ENCODE results near the gene PSMG4. TPM values are rescaled to one million over a fixed set of nuclear protein-coding genes. Genes with fewer than 3 reads are reported as not detected.

PSMG4 gene
- total and polyA plus RNA-seq, 2 of the 8 experiments (the other 6 are each of a cell fraction or from before 2014, with no cell fraction given): 40.6 to 113 TPM

DNA sequence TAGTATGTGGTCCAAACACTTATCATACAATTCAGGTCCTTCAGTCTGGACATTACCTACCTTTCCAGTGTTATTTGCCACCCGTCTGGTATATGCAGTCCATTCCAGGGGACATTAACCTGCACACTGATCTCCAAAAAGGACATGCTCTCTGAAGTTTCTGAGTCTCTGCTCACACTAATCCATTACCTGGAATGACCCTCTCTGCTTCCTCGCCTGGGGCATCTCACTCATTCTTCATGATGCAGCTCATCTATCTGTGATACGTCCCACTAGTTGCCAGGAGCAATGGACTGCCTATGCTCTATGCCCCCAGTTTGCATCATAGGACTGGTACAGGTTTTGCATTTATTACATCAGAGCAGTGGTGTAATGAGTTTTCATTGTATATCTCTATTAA is 25.4 kb upstream of the PSMG4 start:
- Histone ChIP-seq H3K27ac (ENCODE audit: low read depth, low read length) (no peak overlapping the region), H2BK12ac (ENCODE audit: low read depth, low read length) (no peak overlapping the region), H2AK5ac (ENCODE audit: low read depth, low read length) (no peak overlapping the region), H3K4ac (replicated peaks; ENCODE audit: insufficient read length, low read depth, low read length) (no peak overlapping the region), H2BK20ac (ENCODE audit: low read length) (no peak overlapping the region), H4K20me1 (replicated peaks in 1 of 2; ENCODE audit: control insufficient read depth in 1 of 2, insufficient read depth in 2 of 2, low read length in 2 of 2) (no peaks in the 10 kb centered on the region), H4K91ac (replicated peaks; ENCODE audit: insufficient read length, low read length) (no peak overlapping the region), H2BK15ac (ENCODE audit: low read length) (peak overlapping the region; percentile 13; the same call in 1 of the 2 replicates), H3K79me1 (ENCODE audit: low read depth, low read length) (no peaks in the 10 kb centered on the region; the same call in 1 of the 2 replicates), H2BK5ac (ENCODE audit: low read depth, low read length) (no peak overlapping the region), H3K14ac (ENCODE audit: insufficient read length) (no peak overlapping the region), H3K23ac (ENCODE audit: insufficient read length) (no peak overlapping the region), H3K56ac (replicated peaks; ENCODE audit: insufficient read length, low read depth, low read length) (no peak overlapping the region), H3K23me2 (ENCODE audit: low read depth, low read length) (peaks cover 24% of the 10 kb centered on the region), H3K36me3 (ENCODE audit: control insufficient read depth in 2 of 4, insufficient read depth in 4 of 4, low read length in 3 of 4) (no peaks in the 10 kb centered on the region), H3K4me1 (replicated peaks in 1 of 4; ENCODE audit: control insufficient read depth in 3 of 4, insufficient read depth in 4 of 4, low read length in 3 of 4) (peaks cover 5 to 17% (median 11%) of the 10 kb centered on the region in 4 experiments), H3K9ac (replicated peaks in 1 of 4; ENCODE audit: extremely low read depth in 1 of 4, low read depth in 3 of 4, low read length in 3 of 4) (no peak overlapping the region), H4K8ac (ENCODE audit: extremely low read depth, insufficient read depth, low read length) (no peak overlapping the region), H3K4me2 (ENCODE audit: insufficient read depth in 1 of 2, low read depth in 2 of 2, low read length in 2 of 2) (no peak overlapping the region; a peak in 2 of 4 replicates), H3K79me2 (ENCODE audit: control insufficient read depth in 1 of 2, insufficient read depth in 2 of 2, low read length in 2 of 2) (no peaks in the 10 kb centered on the region), H3K18ac (ENCODE audit: extremely low read depth, low read length) (no peak overlapping the region), H3K9me3 (ENCODE audit: insufficient read depth in 2 of 2, low read depth in 1 of 2, low read length in 1 of 2) (no peaks in the 10 kb centered on the region), H4K5ac (ENCODE audit: insufficient read length, low read depth, low read length) (no peak overlapping the region), H3K27me3 (replicated peaks in 1 of 4; ENCODE audit: control insufficient read depth in 3 of 4, extremely low read depth in 1 of 4, insufficient read depth in 3 of 4, low read length in 3 of 4) (peaks cover 0 to 23% (median 19%) of the 10 kb centered on the region in 4 experiments; a peak in 6 of 7 replicates), H2BK120ac (replicated peaks; ENCODE audit: low read depth, low read length) (no peak overlapping the region), H3K4me3 (ENCODE audit: extremely low read depth in 1 of 4, insufficient read depth in 2 of 4, low read depth in 3 of 4, low read length in 4 of 4) (no peak overlapping the region), H2AFZ (ENCODE audit: low read length) (no peak overlapping the region)
- DNase-seq (ENCODE audit: low read depth in 1 of 2, low spot score in 2 of 2) (no peak), FAIRE-seq (no peak)
- ChIA-PET POLR2A (ENCODE audit: partially characterized antibody) (interaction anchor here (0.6 to 1.5 kb wide), 3 partner anchors 9 to 335 kb away, joined by 3 to 4 read pairs (median 3); no protein-coding TSS in a partner anchor), CTCF (ENCODE audit: partially characterized antibody) (interaction anchor here (0.7 to 17.3 kb wide), 2 partner anchors 11 to 18 kb away, joined by 3 to 263 read pairs; no protein-coding TSS in a partner anchor)
- WGBS, 2 experiments (ENCODE audit: extremely low coverage in 1 of 2, insufficient coverage in 1 of 2, insufficient read length in 1 of 2, insufficient replicate concordance in 2 of 2, low coverage in 1 of 2, low lambda C conversion rate in 2 of 2, missing lambda C conversion rate in 1 of 2): 90% methylated on average over 3 of the region's 3 CpGs; no CpG with 5 or more reads in 1 of the 2 experiments
- TF ChIP-seq FOSL1 (IDR thresholded peaks at IDR 0.05; ENCODE audit: insufficient read depth, low read depth, low read length) (no peak), KDM5A (IDR thresholded peaks at IDR 0.05; ENCODE audit: low read length) (no peak), EP300 (IDR thresholded peaks at IDR 0.05; ENCODE audit: borderline replicate concordance in 1 of 2, low read depth in 2 of 2, low read length in 2 of 2) (no peak)

Measured in H1 (cell line).